ENCODE measurements around the gene JAM3.
A peak's percentile ranks its signal among the peaks of the same experiment; 100 is the strongest.

Gene JAM3

GRCh38 chr11:134045799-134046635, 22.9 kb upstream of the JAM3 start:
- H3K36me3 ChIP-seq (ENCODE audit: control insufficient read depth in 4 of 4, insufficient read depth in 4 of 4, low read length in 3 of 4), result no peaks in the 10 kb centered on the region
- peaks cover 0 to 13% (median 4%) of the 10 kb centered on the region in 5 experiments for H3K27me3 ChIP-seq (replicated peaks in 2 of 5; ENCODE audit: control insufficient read depth in 4 of 5, insufficient read depth in 5 of 5, low read length in 4 of 5)
- H3K9me3 ChIP-seq (ENCODE audit: control extremely low read depth in 1 of 5, control insufficient read depth in 4 of 5, insufficient read depth in 2 of 5, low read depth in 1 of 5, low read length in 4 of 5), result no peaks in the 10 kb centered on the region
- H3K4me1 ChIP-seq (ENCODE audit: control extremely low read depth in 1 of 4, control insufficient read depth in 4 of 4, insufficient read depth in 4 of 4, low read length in 3 of 4), result peaks cover 0 to 8% (median 7%) of the 10 kb centered on the region in 4 experiments
- no peak overlapping the region for H3K4me3 ChIP-seq (ENCODE audit: control insufficient read depth in 1 of 7, extremely low read depth in 1 of 7, insufficient read depth in 4 of 7, low read depth in 2 of 7, low read length in 6 of 7)
- CTCF ChIA-PET, result interaction anchor here (0.8 to 3.5 kb wide), 6 partner anchors 55 to 123 kb away, joined by 3 to 14 read pairs (median 4); no protein-coding TSS in a partner anchor
- peak in 2 of 3 donors; percentile 34 to 52 for DNase-seq
- WGBS (ENCODE audit: insufficient coverage), result 79% methylated on average over 20 of the region's 25 CpGs
- no peak overlapping the region for H3K27ac ChIP-seq (ENCODE audit: insufficient read depth in 1 of 2, low read depth in 1 of 2, low read length in 2 of 2, poor library complexity in 1 of 2, severe bottlenecking in 2 of 2)
- POLR2A ChIA-PET, result no interaction called here

- Histone ChIP-seq H3K36me3 (ENCODE audit: control insufficient read depth in 4 of 4, insufficient read depth in 4 of 4, low read length in 3 of 4) (no peaks in the 10 kb centered on the region), H3K27ac (ENCODE audit: insufficient read depth in 1 of 2, low read depth in 1 of 2, low read length in 2 of 2, poor library complexity in 1 of 2, severe bottlenecking in 2 of 2) (no peak overlapping the region), H3K4me3 (ENCODE audit: control insufficient read depth in 1 of 7, extremely low read depth in 1 of 7, insufficient read depth in 4 of 7, low read depth in 2 of 7, low read length in 6 of 7) (no peak overlapping the region), H3K9me3 (ENCODE audit: control extremely low read depth in 1 of 5, control insufficient read depth in 4 of 5, insufficient read depth in 2 of 5, low read depth in 1 of 5, low read length in 4 of 5) (no peaks in the 10 kb centered on the region), H3K4me1 (ENCODE audit: control extremely low read depth in 1 of 4, control insufficient read depth in 4 of 4, insufficient read depth in 4 of 4, low read length in 3 of 4) (peaks cover 0 to 8% (median 7%) of the 10 kb centered on the region in 4 experiments), H3K27me3 (replicated peaks in 2 of 5; ENCODE audit: control insufficient read depth in 4 of 5, insufficient read depth in 5 of 5, low read length in 4 of 5) (peaks cover 0 to 13% (median 4%) of the 10 kb centered on the region in 5 experiments)
- no peak for DNase-seq
- ChIA-PET CTCF (interaction anchor here (0.7 to 3.5 kb wide), 8 partner anchors 9 to 123 kb away, joined by 3 to 14 read pairs (median 4); no protein-coding TSS in a partner anchor), POLR2A (no interaction called here)
- WGBS (ENCODE audit: insufficient coverage), result 96% methylated on average over 29 of the region's 30 CpGs
These were observed 22.0 kb upstream of the JAM3 start for GRCh38 chr11:134046681-134047449.

- ChIA-PET CTCF (interaction anchor here (0.9 to 3.5 kb wide), 6 partner anchors 10 to 124 kb away, joined by 3 to 14 read pairs (median 4); no protein-coding TSS in a partner anchor), POLR2A (interaction anchor here (0.6 kb wide), 1 partner anchor 123 kb away, joined by 3 read pairs; no protein-coding TSS in a partner anchor)
- DNase-seq, result no peak
- Histone ChIP-seq H3K4me3 (ENCODE audit: control insufficient read depth in 1 of 7, extremely low read depth in 1 of 7, insufficient read depth in 4 of 7, low read depth in 2 of 7, low read length in 6 of 7) (no peak overlapping the region), H3K9me3 (ENCODE audit: control extremely low read depth in 1 of 5, control insufficient read depth in 4 of 5, insufficient read depth in 2 of 5, low read depth in 1 of 5, low read length in 4 of 5) (no peaks in the 10 kb centered on the region), H3K27ac (ENCODE audit: insufficient read depth in 1 of 2, low read depth in 1 of 2, low read length in 2 of 2, poor library complexity in 1 of 2, severe bottlenecking in 2 of 2) (no peak overlapping the region), H3K36me3 (ENCODE audit: control insufficient read depth in 4 of 4, insufficient read depth in 4 of 4, low read length in 3 of 4) (no peaks in the 10 kb centered on the region), H3K4me1 (ENCODE audit: control extremely low read depth in 1 of 4, control insufficient read depth in 4 of 4, insufficient read depth in 4 of 4, low read length in 3 of 4) (peaks cover 0 to 9% (median 7%) of the 10 kb centered on the region in 4 experiments), H3K27me3 (replicated peaks in 2 of 5; ENCODE audit: control insufficient read depth in 4 of 5, insufficient read depth in 5 of 5, low read length in 4 of 5) (peaks cover 0 to 13% (median 4%) of the 10 kb centered on the region in 5 experiments)
- 91% methylated on average over 8 of the region's 11 CpGs for whole genome bisulfite sequencing (ENCODE audit: insufficient coverage)
These were observed 21.3 kb upstream of the JAM3 start for GRCh38 chr11:134047586-134047999.

GRCh38 chr11:134048028-134048427, 20.8 kb upstream of the JAM3 start:
- 92% methylated on average over 7 of the region's 9 CpGs for WGBS (ENCODE audit: insufficient coverage)
- POLR2A ChIA-PET, result interaction anchor here (0.6 kb wide), 1 partner anchor 123 kb away, joined by 3 read pairs; no protein-coding TSS in a partner anchor
- H3K27ac ChIP-seq (ENCODE audit: insufficient read depth in 1 of 2, low read depth in 1 of 2, low read length in 2 of 2, poor library complexity in 1 of 2, severe bottlenecking in 2 of 2), result no peak overlapping the region
- CTCF ChIA-PET, result interaction anchor here (0.9 to 3.5 kb wide), 8 partner anchors 7 to 120 kb away, joined by 3 to 14 read pairs (median 3); no protein-coding TSS in a partner anchor
- no peak overlapping the region for H3K4me3 ChIP-seq (ENCODE audit: control insufficient read depth in 1 of 7, extremely low read depth in 1 of 7, insufficient read depth in 4 of 7, low read depth in 2 of 7, low read length in 6 of 7)
- H3K27me3 ChIP-seq (replicated peaks in 2 of 5; ENCODE audit: control insufficient read depth in 4 of 5, insufficient read depth in 5 of 5, low read length in 4 of 5), result peaks cover 0 to 13% (median 4%) of the 10 kb centered on the region in 5 experiments
- no peak for DNase-seq
- peaks cover 0 to 12% (median 7%) of the 10 kb centered on the region in 4 experiments for H3K4me1 ChIP-seq (ENCODE audit: control extremely low read depth in 1 of 4, control insufficient read depth in 4 of 4, insufficient read depth in 4 of 4, low read length in 3 of 4)
- H3K9me3 ChIP-seq (ENCODE audit: control extremely low read depth in 1 of 5, control insufficient read depth in 4 of 5, insufficient read depth in 2 of 5, low read depth in 1 of 5, low read length in 4 of 5), result no peaks in the 10 kb centered on the region
- no peaks in the 10 kb centered on the region for H3K36me3 ChIP-seq (ENCODE audit: control insufficient read depth in 4 of 4, insufficient read depth in 4 of 4, low read length in 3 of 4)

GRCh38 chr11:134049303-134049702, 19.6 kb upstream of the JAM3 start:
- Histone ChIP-seq H3K4me3 (ENCODE audit: control insufficient read depth in 1 of 7, extremely low read depth in 1 of 7, insufficient read depth in 4 of 7, low read depth in 2 of 7, low read length in 6 of 7) (no peak overlapping the region), H3K9me3 (ENCODE audit: control extremely low read depth in 1 of 5, control insufficient read depth in 4 of 5, insufficient read depth in 2 of 5, low read depth in 1 of 5, low read length in 4 of 5) (no peaks in the 10 kb centered on the region), H3K36me3 (ENCODE audit: control insufficient read depth in 4 of 4, insufficient read depth in 4 of 4, low read length in 3 of 4) (no peaks in the 10 kb centered on the region), H3K27me3 (replicated peaks in 2 of 5; ENCODE audit: control insufficient read depth in 4 of 5, insufficient read depth in 5 of 5, low read length in 4 of 5) (peaks cover 0 to 13% (median 4%) of the 10 kb centered on the region in 5 experiments), H3K27ac (ENCODE audit: insufficient read depth in 1 of 2, low read depth in 1 of 2, low read length in 2 of 2, poor library complexity in 1 of 2, severe bottlenecking in 2 of 2) (no peak overlapping the region), H3K4me1 (ENCODE audit: control extremely low read depth in 1 of 4, control insufficient read depth in 4 of 4, insufficient read depth in 4 of 4, low read length in 3 of 4) (peaks cover 0 to 20% (median 7%) of the 10 kb centered on the region in 4 experiments)
- WGBS (ENCODE audit: insufficient coverage), result 59% methylated on average over 10 of the region's 11 CpGs
- CTCF ChIA-PET, result interaction anchor here (0.7 to 3.3 kb wide), 6 partner anchors 9 to 132 kb away, joined by 3 to 15 read pairs (median 4); no protein-coding TSS in a partner anchor
- POLR2A ChIA-PET, result no interaction called here
- DNase-seq, result no peak

- WGBS (ENCODE audit: insufficient coverage), result 18% methylated on average over 27 of the region's 43 CpGs
These were observed 18.1 kb upstream of the JAM3 start for GRCh38 chr11:134050541-134051383.

More at GRCh38 chr11:134050541-134051383, 18.1 kb upstream of the JAM3 start:
- no peaks in the 10 kb centered on the region for H3K9me3 ChIP-seq (ENCODE audit: control extremely low read depth in 1 of 5, control insufficient read depth in 4 of 5, insufficient read depth in 2 of 5, low read depth in 1 of 5, low read length in 4 of 5)
- H3K27me3 ChIP-seq (replicated peaks in 2 of 5; ENCODE audit: control insufficient read depth in 4 of 5, insufficient read depth in 5 of 5, low read length in 4 of 5), result peaks cover 0 to 13% (median 4%) of the 10 kb centered on the region in 5 experiments
- no peak overlapping the region for H3K27ac ChIP-seq (ENCODE audit: insufficient read depth in 1 of 2, low read depth in 1 of 2, low read length in 2 of 2, poor library complexity in 1 of 2, severe bottlenecking in 2 of 2)
- peaks cover 0 to 20% (median 7%) of the 10 kb centered on the region in 4 experiments for H3K4me1 ChIP-seq (ENCODE audit: control extremely low read depth in 1 of 4, control insufficient read depth in 4 of 4, insufficient read depth in 4 of 4, low read length in 3 of 4)
- ChIA-PET CTCF (interaction anchor here (0.6 to 4.7 kb wide), 27 partner anchors 9 to 169 kb away, joined by 3 to 49 read pairs (median 5); partner anchors contain the start of gene JAM3), POLR2A (no interaction called here)
- H3K4me3 ChIP-seq (ENCODE audit: control insufficient read depth in 1 of 7, extremely low read depth in 1 of 7, insufficient read depth in 4 of 7, low read depth in 2 of 7, low read length in 6 of 7), result peak overlapping the region in 5 of 7 experiments; percentile 25 to 67 (median 40)
- H3K36me3 ChIP-seq (ENCODE audit: control insufficient read depth in 4 of 4, insufficient read depth in 4 of 4, low read length in 3 of 4), result no peaks in the 10 kb centered on the region
- peak; percentile 67 to 82 (median 77) for DNase-seq

Data from common myeloid progenitor, CD34-positive (primary cell).